ENCODE data around the gene KRTAP12-1. TPM values are rescaled to one million over a fixed set of nuclear protein-coding genes. Genes with fewer than 3 reads are reported as not detected.

Gene KRTAP12-1
- total RNA-seq, 4 donors from 2014 or later = not detected

DNA sequence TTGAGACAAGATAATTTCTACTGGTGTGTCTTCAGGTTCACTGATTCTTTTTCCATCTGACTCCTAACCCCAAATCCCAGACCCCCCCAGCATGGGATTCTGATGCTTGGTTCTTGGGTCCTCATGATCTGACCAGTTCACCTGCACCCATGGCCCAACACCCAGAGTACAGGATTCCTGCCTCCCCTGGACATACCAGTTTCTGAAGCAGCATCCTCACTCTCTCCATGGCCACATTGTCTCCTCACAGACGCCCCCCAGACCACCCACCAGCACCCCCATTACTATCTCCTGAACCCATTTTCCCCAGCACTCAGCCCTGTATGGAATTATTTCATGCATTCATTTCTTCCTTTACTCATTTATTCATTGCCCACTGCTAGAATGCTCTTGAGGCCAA is 25.1 kb downstream of the KRTAP12-1 start:
- peaks cover 0 to 31% (median 0%) of the 10 kb centered on the region in 4 donors for H3K9me3 ChIP-seq
- TF ChIP-seq, protein P1, sequence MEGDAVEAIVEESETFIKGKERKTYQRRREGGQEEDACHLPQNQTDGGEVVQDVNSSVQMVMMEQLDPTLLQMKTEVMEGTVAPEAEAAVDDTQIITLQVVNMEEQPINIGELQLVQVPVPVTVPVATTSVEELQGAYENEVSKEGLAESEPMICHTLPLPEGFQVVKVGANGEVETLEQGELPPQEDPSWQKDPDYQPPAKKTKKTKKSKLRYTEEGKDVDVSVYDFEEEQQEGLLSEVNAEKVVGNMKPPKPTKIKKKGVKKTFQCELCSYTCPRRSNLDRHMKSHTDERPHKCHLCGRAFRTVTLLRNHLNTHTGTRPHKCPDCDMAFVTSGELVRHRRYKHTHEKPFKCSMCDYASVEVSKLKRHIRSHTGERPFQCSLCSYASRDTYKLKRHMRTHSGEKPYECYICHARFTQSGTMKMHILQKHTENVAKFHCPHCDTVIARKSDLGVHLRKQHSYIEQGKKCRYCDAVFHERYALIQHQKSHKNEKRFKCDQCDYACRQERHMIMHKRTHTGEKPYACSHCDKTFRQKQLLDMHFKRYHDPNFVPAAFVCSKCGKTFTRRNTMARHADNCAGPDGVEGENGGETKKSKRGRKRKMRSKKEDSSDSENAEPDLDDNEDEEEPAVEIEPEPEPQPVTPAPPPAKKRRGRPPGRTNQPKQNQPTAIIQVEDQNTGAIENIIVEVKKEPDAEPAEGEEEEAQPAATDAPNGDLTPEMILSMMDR (IDR thresholded peaks at IDR 0.05) = no peak
- TF ChIP-seq EP300 (IDR thresholded peaks at IDR 0.05) (no peak), POLR2A (IDR thresholded peaks at IDR 0.05) (no peak)
- no peaks in the 10 kb centered on the region for H3K27me3 ChIP-seq
- H3K27ac ChIP-seq = peak overlapping the region in 1 of 4 donors; percentile 40
- H3K36me3 ChIP-seq = no peaks in the 10 kb centered on the region
- no peak overlapping the region for H3K4me3 ChIP-seq
- H3K4me1 ChIP-seq = no peaks in the 10 kb centered on the region
- 32 to 35% methylated on average over 1 of the region's 1 CpG for WGBS, 2 donors
- no peak for DNase-seq (ENCODE audit: low spot score in 2 of 2)

GRCh38 chr21:44654576-44655175 is 27.3 kb downstream of the KRTAP12-1 start, which contains the start of gene KRTAP12-4:
Gene KRTAP12-4, minus strand, starts transcription at chr21:44654659. Its CDS starts 45 bp downstream, at chr21:44654614.
- Histone ChIP-seq H3K4me1 (no peaks in the 10 kb centered on the region), H3K9me3 (peaks cover 0 to 33% (median 0%) of the 10 kb centered on the region in 4 donors), H3K4me3 (no peak within 1 kb of the TSS), H3K27ac (no peak within 1 kb of the TSS), H3K27me3 (no peaks in the 10 kb centered on the region), H3K36me3 (no peaks in the 10 kb centered on the region)
- no peak for DNase-seq (ENCODE audit: low spot score in 2 of 2)
- WGBS, 2 donors = 56 to 57% methylated on average over 8 to 9 of the region's 9 CpGs
- TF ChIP-seq, protein P1 (IDR thresholded peaks at IDR 0.05) = no peak
- TF ChIP-seq EP300 (IDR thresholded peaks at IDR 0.05) = no peak
- no peak for TF ChIP-seq POLR2A (IDR thresholded peaks at IDR 0.05)

- Histone ChIP-seq H3K9me3 (peaks cover 0 to 39% (median 0%) of the 10 kb centered on the region in 4 donors), H3K27ac (no peak overlapping the region), H3K4me3 (no peak overlapping the region), H3K36me3 (no peaks in the 10 kb centered on the region), H3K27me3 (no peaks in the 10 kb centered on the region), H3K4me1 (no peaks in the 10 kb centered on the region)
- TF ChIP-seq POLR2A (IDR thresholded peaks at IDR 0.05) (no peak), EP300 (IDR thresholded peaks at IDR 0.05) (no peak)
- TF ChIP-seq, protein P1 (IDR thresholded peaks at IDR 0.05) = no peak
- no peak for DNase-seq (ENCODE audit: low spot score in 2 of 2)
- whole genome bisulfite sequencing, 2 donors = 77 to 84% methylated on average over 14 to 15 of the region's 17 CpGs
Observed at GRCh38 chr21:44653656-44654575, 28.0 kb downstream of the KRTAP12-1 start.

- Histone ChIP-seq H3K27me3 (no peaks in the 10 kb centered on the region), H3K4me3 (no peak overlapping the region), H3K36me3 (no peaks in the 10 kb centered on the region), H3K9me3 (peaks cover 0 to 35% (median 0%) of the 10 kb centered on the region in 4 donors), H3K4me1 (no peaks in the 10 kb centered on the region), H3K27ac (no peak overlapping the region)
- TF ChIP-seq, protein P1 (IDR thresholded peaks at IDR 0.05) = no peak
- TF ChIP-seq POLR2A (IDR thresholded peaks at IDR 0.05) (no peak), EP300 (IDR thresholded peaks at IDR 0.05) (no peak)
- DNase-seq (ENCODE audit: low spot score in 2 of 2) = no peak
- 69% methylated on average over 14 of the region's 14 CpGs for WGBS, 2 donors
Observed at GRCh38 chr21:44653123-44653522, 28.8 kb downstream of the KRTAP12-1 start.

Measured in tibial nerve (tissue), 4 donors.